HL-60/S4 treated with phorbol 12-myristate 13-acetate at 8.2 ng/mL for 4 days and 3 days (cell line): ENCODE results near the gene CSNK2A3.

Experiments used
- in situ Hi-C: fragments of 300-500 bp; cut with MboI; formaldehyde crosslinking; loops from 2 replicates; pipeline ENCODE4 v1.15.0; 2022; ENCODE audit warnings: low sequenced_read_pairs

CSNK2A3 gene

GRCh38 chr11:11338304-11338703 is 14.7 kb downstream of the CSNK2A3 start:
- in situ Hi-C loops: no loop called here

DNA sequence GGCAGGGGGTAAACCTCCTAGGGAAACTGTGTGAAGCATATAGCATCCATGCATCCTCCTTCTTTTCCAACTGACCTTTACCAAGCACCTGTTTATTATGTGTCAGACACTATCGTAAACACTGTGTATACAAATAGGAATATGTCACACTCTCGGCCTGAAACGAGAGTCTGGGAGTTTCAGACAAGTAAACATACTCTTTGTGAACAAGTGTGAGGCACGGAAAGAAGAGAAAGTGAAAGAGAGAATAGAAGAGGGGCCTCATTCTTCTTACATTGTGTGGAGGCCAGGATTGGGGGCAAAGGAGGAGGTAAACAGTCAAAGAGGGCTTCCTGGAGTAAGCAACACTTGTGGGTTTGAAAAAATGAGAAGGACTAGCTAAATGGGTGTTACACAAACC is 16.4 kb downstream of the CSNK2A3 start:
- in situ Hi-C loops: no loop called here

- in situ Hi-C loops: no loop called here
Measured at GRCh38 chr11:11335043-11335442, 18.0 kb downstream of the CSNK2A3 start.

DNA sequence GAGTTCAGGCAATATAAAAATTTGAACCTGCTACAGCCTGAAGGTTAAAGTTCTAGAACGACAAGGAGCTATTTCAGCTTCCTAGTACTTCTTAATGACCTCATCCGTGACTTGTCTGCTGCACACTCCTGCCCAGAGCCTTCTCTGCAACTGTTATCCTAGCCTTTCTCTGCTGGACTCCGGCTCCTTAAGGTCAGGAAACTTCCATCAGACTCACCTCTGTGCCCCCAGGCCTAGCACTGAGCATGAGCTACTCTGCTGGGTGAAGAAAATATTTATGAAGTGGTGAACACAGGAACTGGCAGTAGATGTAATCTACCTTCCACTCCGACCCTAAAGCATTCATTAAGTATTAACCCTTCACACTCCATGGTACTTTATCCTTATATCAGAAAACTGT is 18.4 kb downstream of the CSNK2A3 start:
- in situ Hi-C loops: no loop called here

DNA sequence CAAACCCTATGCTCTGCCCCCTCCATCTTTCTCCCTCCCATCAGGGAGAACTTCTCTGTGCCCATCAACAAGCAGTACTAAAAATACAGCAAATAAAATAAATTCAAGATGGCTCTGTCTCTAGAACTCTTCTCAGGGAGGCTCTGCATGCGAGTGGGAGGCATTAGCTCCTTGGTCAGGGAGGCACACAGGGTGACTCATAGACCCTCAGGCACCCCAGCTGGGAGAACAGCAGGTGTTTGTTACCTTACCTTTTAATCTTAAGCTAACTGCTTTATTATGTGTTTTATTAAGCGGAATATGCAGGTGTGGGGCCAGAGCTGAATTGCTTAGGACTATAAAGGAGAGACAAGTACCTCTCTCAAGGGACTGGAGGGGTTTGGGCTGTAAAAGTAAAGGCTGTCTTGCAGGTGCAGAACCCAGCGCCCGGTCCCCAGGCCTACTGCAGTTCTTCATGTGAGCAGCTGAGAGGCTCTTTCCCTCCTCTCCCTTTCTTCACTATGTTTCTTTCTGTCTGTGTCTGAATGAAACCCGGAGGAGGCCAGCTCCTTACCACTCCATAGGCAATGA is 20.8 kb downstream of the CSNK2A3 start:
- in situ Hi-C loops: no loop called here

- in situ Hi-C loops: no loop called here
Measured at GRCh38 chr11:11329062-11329806, 23.8 kb downstream of the CSNK2A3 start.

- in situ Hi-C loops: no loop called here
Measured at GRCh38 chr11:11324090-11324489, 29.0 kb downstream of the CSNK2A3 start.

DNA sequence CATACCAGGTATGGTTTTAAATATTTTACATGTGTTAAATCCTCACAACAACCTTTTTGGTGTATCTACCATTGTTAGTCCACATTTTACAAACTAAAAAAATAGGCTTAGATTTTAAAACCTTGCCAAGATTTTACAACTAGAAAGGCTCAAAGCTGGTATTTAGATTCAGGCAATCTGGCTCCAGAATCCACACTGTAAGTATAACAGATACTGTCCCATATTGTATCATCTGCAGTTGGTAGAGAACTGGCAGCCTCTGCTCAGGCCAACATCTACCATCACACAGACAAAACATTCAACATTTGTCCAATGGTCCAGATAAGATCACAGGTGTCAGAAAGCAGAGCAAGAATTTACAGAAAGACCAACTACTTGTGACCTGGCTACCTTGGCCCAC is 30.9 kb downstream of the CSNK2A3 start:
- in situ Hi-C loops: no loop called here

DNA sequence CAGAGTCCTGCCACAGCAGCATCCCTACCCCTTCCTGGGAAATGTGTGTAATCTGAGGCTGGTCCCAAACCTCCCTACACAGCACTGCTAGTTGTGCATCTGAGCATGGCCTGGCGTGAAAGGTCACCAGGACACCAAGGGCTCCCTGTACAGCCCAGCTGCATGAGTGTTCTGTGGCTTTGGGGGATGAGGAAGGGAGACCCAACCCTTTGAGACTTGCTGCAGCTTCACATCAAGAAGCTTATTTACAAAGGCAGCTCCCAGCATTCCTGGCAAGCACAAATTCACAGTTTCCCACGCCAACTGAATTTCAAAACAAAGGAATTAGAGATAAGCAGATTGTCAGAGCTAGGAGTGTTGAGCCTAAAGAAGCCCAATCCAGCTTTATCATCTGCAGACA is 32.2 kb downstream of the CSNK2A3 start:
- in situ Hi-C loops: no loop called here

- in situ Hi-C loops: no loop called here
Measured at GRCh38 chr11:11318961-11319360, 34.1 kb downstream of the CSNK2A3 start.

DNA sequence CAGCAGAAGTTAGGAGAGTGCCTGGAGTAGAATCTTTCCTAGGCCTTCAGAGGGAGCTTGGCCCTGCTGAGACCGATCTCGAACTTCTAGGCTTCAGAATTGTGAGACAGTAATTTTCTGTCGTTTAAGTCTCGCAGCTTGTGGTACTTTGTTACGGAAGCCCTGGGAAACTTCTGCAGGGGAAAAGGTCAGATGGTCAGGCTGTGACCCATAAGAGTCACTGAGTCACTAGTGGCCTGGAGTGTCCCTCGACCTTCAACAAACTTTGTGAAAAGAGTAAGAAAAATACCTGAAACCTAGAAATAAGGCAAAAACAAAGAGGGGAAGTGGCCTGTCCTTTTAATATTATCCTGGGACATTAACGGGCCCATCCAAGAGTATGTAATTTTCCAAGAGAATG is 34.6 kb downstream of the CSNK2A3 start:
- in situ Hi-C loops: no loop called here

- in situ Hi-C loops: no loop called here
Measured at GRCh38 chr11:11316651-11317230, 36.3 kb downstream of the CSNK2A3 start.

DNA sequence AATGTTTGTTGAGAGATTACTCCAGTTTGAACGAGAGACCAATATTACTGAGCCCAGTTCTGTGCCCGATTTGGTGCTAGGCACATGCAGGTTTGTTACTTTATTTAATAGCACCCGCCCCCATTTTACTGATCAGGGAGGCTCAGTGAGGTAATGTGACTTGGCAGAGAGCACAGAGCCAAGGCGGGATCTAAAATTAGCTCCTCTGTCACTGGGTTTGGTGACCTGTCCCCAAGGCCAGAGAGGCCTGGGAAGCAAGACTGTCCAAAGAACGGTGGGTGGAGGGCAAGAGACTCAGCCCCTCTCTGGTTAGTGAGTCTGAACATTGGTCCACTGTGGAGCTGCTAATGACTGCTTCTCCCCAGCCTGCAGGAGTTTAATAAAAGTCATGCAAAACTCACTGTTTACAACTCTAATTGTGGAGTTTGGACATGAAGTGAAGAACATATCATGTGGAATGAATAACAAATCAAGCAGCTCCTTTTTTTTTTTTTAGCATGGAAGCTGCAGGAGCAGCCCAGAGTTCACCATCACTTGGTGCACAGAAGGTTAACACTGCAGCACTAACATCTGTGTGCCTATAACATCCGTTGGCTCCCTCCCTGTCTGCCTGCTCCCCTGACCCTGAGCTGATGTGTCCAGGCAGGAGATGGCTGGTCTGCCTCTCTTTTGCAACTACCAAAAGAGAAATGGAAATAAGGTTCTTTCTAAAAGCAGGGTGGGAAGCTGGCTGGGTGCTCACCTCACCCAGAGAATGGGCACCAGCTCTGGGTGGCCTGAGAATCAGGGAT is 39.0 kb downstream of the CSNK2A3 start:
- in situ Hi-C loops: no loop called here

- in situ Hi-C loops: no loop called here
Measured at GRCh38 chr11:11313426-11313825, 39.6 kb downstream of the CSNK2A3 start.

GRCh38 chr11:11312738-11313137 is 40.3 kb downstream of the CSNK2A3 start:
- in situ Hi-C loops: no loop called here

DNA sequence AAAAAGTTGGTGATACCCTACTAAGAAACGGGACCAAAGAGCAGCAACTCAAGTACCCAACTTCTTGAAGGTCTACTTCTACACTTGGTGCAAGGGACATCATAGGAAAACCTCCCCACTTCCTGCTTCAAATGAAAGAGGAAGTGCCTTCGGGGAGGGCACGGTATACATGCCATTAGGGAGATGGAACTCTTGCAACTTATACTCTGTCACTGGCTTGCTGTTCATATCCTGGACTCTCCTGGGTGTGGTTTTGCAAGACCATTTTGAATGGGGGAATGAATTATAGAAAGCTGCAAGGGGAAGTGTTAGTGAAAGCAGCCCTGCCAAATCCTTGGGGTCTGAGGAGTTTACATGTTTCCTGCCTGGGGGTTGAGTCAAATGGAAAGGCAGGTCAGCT is 41.9 kb downstream of the CSNK2A3 start:
- in situ Hi-C loops: no loop called here

DNA sequence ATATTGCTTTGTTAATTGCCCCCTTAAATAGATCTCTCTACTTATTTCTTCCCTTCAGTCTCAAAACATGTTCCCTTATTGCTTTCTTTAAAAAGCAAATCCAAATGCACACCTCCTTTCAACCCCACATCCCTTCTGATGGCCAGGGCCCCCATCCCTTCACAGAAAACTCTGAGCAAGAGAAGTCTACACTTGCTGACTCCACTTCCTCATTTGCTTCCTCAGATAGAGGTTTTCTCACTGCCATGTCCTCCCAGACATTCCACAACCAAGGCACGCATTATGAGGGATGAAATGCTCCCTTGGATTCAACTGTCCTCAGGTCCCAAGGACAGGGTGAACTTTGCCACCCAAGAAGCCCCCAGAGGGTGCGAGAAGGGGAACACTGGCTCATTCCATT is 43.1 kb downstream of the CSNK2A3 start:
- in situ Hi-C loops: no loop called here

GRCh38 chr11:11308249-11308648 is 44.8 kb downstream of the CSNK2A3 start:
- in situ Hi-C loops: no loop called here

DNA sequence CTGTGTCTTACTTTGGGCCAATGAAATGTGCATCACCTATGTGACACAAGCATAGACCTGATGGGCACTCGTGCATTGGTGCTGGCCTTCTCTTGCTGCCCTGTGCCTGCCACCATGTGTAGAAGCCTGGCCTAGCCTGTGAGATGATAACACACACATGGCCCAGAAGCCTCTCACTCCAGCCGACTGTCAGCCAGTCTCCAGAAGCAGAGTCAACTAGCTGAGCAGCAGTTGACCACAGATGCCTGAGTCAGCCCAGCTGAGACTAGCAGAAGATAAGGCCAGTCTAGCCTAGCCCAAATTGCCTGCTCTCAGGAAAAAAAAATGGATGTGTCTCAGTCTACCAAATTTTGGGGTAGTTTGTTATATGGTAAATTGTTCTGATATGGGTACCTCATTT is 46.2 kb downstream of the CSNK2A3 start:
- in situ Hi-C loops: no loop called here

GRCh38 chr11:11304550-11304949 is 48.5 kb downstream of the CSNK2A3 start:
- in situ Hi-C loops: no loop called here

- in situ Hi-C loops: no loop called here
Measured at GRCh38 chr11:11302565-11302964, 50.5 kb downstream of the CSNK2A3 start.
